ENCODE data around the gene SUN3. TPM values are rescaled to one million over a fixed set of nuclear protein-coding genes. Genes with fewer than 3 reads are reported as not detected.
A peak's percentile ranks its signal among the peaks of the same experiment; 100 is the strongest.

Gene SUN3
- total RNA-seq, 4 donors from 2014 or later, result not detected

DNA sequence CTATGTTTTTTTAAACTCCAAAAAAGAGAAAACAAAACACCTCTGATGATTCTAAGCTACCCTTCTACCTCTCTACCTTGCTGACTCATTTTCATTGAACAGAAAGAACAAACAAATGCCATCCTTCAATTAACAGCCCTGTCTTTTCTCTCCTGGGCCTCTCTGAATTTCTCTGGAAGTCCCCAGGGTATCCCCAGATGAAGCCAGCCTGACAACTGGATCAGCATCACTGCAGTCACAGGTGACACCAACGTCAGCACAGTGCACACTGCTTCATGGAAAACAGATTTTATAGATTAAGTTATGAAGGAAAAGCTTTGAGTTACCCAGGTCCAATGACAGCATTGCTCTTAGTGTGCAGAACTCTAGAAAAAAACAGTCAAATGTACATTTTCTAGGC, 55.2 kb downstream of the SUN3 start:
- Histone ChIP-seq H3K9me3 (no peaks in the 10 kb centered on the region), H3K27me3 (no peaks in the 10 kb centered on the region), H3K4me3 (no peak overlapping the region), H3K27ac (no peak overlapping the region), H3K4me1 (peaks cover 7 to 13% of the 10 kb centered on the region in 2 donors), H3K36me3 (peaks cover 0 to 75% of the 10 kb centered on the region in 2 donors)
- no peak for TF ChIP-seq POLR2A (IDR thresholded peaks at IDR 0.05)
- TF ChIP-seq, protein P1, sequence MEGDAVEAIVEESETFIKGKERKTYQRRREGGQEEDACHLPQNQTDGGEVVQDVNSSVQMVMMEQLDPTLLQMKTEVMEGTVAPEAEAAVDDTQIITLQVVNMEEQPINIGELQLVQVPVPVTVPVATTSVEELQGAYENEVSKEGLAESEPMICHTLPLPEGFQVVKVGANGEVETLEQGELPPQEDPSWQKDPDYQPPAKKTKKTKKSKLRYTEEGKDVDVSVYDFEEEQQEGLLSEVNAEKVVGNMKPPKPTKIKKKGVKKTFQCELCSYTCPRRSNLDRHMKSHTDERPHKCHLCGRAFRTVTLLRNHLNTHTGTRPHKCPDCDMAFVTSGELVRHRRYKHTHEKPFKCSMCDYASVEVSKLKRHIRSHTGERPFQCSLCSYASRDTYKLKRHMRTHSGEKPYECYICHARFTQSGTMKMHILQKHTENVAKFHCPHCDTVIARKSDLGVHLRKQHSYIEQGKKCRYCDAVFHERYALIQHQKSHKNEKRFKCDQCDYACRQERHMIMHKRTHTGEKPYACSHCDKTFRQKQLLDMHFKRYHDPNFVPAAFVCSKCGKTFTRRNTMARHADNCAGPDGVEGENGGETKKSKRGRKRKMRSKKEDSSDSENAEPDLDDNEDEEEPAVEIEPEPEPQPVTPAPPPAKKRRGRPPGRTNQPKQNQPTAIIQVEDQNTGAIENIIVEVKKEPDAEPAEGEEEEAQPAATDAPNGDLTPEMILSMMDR (IDR thresholded peaks at IDR 0.05 in 4 of 5, conservative IDR thresholded peaks at IDR 0.05 in 1 of 5), result no peak
- intact Hi-C loops (cut with DNase I; ENCODE audit: low total_unique reads), result no loop called here
- in situ Hi-C loops (cut with MboI; ENCODE audit: low sequenced_read_pairs in 4 of 4), result loop anchor here in 1 of 4 donors (10.0 kb wide), 1 partner anchor 121 kb away; no protein-coding TSS in a partner anchor
- ATAC-seq (no peak), DNase-seq (no peak)

GRCh38 chr7:47970761-47971160, 58.1 kb downstream of the SUN3 start:
- Histone ChIP-seq H3K27me3 (no peaks in the 10 kb centered on the region), H3K4me1 (peaks cover 0 to 4% of the 10 kb centered on the region in 2 donors), H3K36me3 (peaks cover 0 to 74% of the 10 kb centered on the region in 2 donors), H3K9me3 (no peaks in the 10 kb centered on the region), H3K27ac (peak overlapping the region in 3 of 4 donors; percentile 33 to 63 (median 51)), H3K4me3 (no peak overlapping the region)
- in situ Hi-C loops (cut with MboI; ENCODE audit: low sequenced_read_pairs in 4 of 4) (loop anchor here in 1 of 4 donors (10.0 kb wide), 1 partner anchor 124 kb away; no protein-coding TSS in a partner anchor), intact Hi-C loops (cut with DNase I; ENCODE audit: low total_unique reads) (no loop called here)
- TF ChIP-seq, protein P1 (IDR thresholded peaks at IDR 0.05 in 4 of 5, conservative IDR thresholded peaks at IDR 0.05 in 1 of 5), result no peak
- no peak for TF ChIP-seq POLR2A (IDR thresholded peaks at IDR 0.05)
- no peak for DNase-seq
- ATAC-seq, result no peak

DNA sequence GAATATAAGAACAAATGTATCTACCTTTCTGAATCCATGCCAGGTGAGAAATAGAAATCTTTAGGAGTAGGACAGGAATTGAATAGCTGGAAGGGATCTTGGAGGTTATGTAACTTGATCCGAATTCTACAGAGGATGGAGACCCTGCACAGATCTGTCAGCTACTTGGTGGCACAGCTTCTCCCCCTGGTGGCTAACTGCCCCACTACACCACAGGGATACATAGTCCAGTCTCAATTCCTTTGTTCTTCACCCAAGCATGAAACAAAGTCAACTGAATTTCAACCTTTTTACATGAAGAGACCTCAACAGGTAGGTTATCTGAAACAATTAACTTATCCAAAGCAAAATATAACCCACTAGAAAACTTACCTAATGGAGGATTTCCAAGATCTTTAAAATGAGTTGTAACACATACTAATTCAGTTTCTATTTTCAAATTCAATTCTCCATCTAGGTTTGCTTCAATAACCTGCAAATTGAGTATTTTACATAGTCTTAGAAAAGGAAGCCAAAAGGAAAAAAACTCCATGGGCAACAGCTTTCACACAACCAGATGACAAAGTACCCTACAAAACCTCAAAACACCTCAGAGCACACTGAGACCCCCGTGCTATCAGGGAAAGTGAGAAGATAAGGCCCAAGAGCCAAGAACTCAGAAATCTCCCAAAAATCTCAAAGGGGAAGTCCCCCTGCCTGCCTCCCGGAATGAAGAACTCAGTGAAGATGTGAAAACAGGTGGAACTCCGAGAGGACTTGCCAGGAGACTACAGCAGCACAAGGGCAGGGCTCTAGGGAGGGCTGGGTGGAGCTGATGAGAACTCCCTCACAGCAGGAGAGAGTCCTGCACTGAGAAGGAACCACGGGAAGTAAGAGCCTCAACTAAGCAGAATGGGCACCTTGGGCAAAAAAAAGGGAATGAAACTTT, 59.8 kb downstream of the SUN3 start:
- intact Hi-C loops (cut with DNase I; ENCODE audit: low total_unique reads) (no loop called here), in situ Hi-C loops (cut with MboI; ENCODE audit: low sequenced_read_pairs in 4 of 4) (no loop called here)
- H3K27ac ChIP-seq, result peak overlapping the region in 3 of 4 donors; percentile 1 to 34 (median 15)
- peaks cover 0 to 74% of the 10 kb centered on the region in 2 donors for H3K36me3 ChIP-seq
- DNase-seq (no peak), ATAC-seq (no peak)
- peaks cover 0 to 4% of the 10 kb centered on the region in 2 donors for H3K4me1 ChIP-seq
- H3K9me3 ChIP-seq, result no peaks in the 10 kb centered on the region
- H3K4me3 ChIP-seq, result no peak overlapping the region
- H3K27me3 ChIP-seq, result no peaks in the 10 kb centered on the region
- TF ChIP-seq, protein P1 (IDR thresholded peaks at IDR 0.05 in 4 of 5, conservative IDR thresholded peaks at IDR 0.05 in 1 of 5), result peak; percentile 48 to 67 (median 56)
- TF ChIP-seq POLR2A (IDR thresholded peaks at IDR 0.05), result no peak

- Histone ChIP-seq H3K4me1 (peaks cover 0 to 4% of the 10 kb centered on the region in 2 donors), H3K36me3 (peaks cover 0 to 74% of the 10 kb centered on the region in 2 donors), H3K27ac (no peak overlapping the region), H3K27me3 (no peaks in the 10 kb centered on the region), H3K9me3 (no peaks in the 10 kb centered on the region), H3K4me3 (no peak overlapping the region)
- ATAC-seq (no peak), DNase-seq (no peak)
- in situ Hi-C loops (cut with MboI; ENCODE audit: low sequenced_read_pairs in 4 of 4) (no loop called here), intact Hi-C loops (cut with DNase I; ENCODE audit: low total_unique reads) (no loop called here)
- TF ChIP-seq, protein P1 (IDR thresholded peaks at IDR 0.05 in 4 of 5, conservative IDR thresholded peaks at IDR 0.05 in 1 of 5), result no peak
- TF ChIP-seq POLR2A (IDR thresholded peaks at IDR 0.05), result no peak
These were observed 61.2 kb downstream of the SUN3 start for GRCh38 chr7:47967708-47968107.
